Measurements from ENCODE around the gene ZC3H13.

- TF ChIP-seq CTCF (IDR thresholded peaks at IDR 0.05; ENCODE audit: low read length) (no peak), EZH2 (optimal IDR thresholded peaks at IDR 0.05; ENCODE audit: low read depth, low read length) (no peak)
These were observed 103.4 kb downstream of the ZC3H13 start for GRCh38 chr13:45949161-45949560.
